Measurements from ENCODE around the gene ZNF366. TPM values are rescaled to one million over a fixed set of nuclear protein-coding genes. Genes with fewer than 3 reads are reported as not detected.
A peak's percentile ranks its signal among the peaks of the same experiment; 100 is the strongest.

Gene ZNF366
- 0.12 and 0.25 TPM in 2 replicates for total RNA-seq (2014; rRNA removed; shearing (Covaris generic))

GRCh38 chr5:72507231-72507906 is at the start of gene ZNF366:
Gene ZNF366, minus strand, starts transcription at chr5:72507410. Its CDS starts 45,914 bp downstream, at chr5:72461496.
- Histone ChIP-seq H3K27me3 (no peaks in the 10 kb centered on the region), H3K36me3 (no peaks in the 10 kb centered on the region), H3K4me3 (no peak within 1 kb of the TSS), H3K27ac (no peak within 1 kb of the TSS), H3K9me3 (replicated peaks) (0 out of 2 replicates have a peak, but pooled peaks cover 6% of the 10 kb centered on the region), H3K4me1 (peaks cover 12% of the 10 kb centered on the region; the same call in 1 of the 2 replicates)
- no peak for DNase-seq

- peak; percentile 95 to 96 for DNase-seq
- Histone ChIP-seq H3K27me3 (no peaks in the 10 kb centered on the region), H3K4me1 (peaks cover 34% of the 10 kb centered on the region), H3K9me3 (replicated peaks) (no peaks in the 10 kb centered on the region), H3K27ac (peak overlapping the region; percentile 79), H3K36me3 (no peaks in the 10 kb centered on the region), H3K4me3 (peak overlapping the region; percentile 55)
These were observed 49.3 kb upstream of the ZNF366 start for GRCh38 chr5:72556351-72557166.

- peak; percentile 65 to 74 for DNase-seq
- no peaks in the 10 kb centered on the region for H3K9me3 ChIP-seq (replicated peaks)
- peaks cover 34% of the 10 kb centered on the region for H3K4me1 ChIP-seq
- peak overlapping the region; percentile 79 for H3K27ac ChIP-seq
- H3K36me3 ChIP-seq: no peaks in the 10 kb centered on the region
- H3K27me3 ChIP-seq: no peaks in the 10 kb centered on the region
- peak overlapping the region; percentile 55 for H3K4me3 ChIP-seq
These were observed 48.7 kb upstream of the ZNF366 start for GRCh38 chr5:72555871-72556270.

GRCh38 chr5:72554897-72555296 is 47.7 kb upstream of the ZNF366 start:
- DNase-seq: no peak
- Histone ChIP-seq H3K9me3 (replicated peaks) (no peaks in the 10 kb centered on the region), H3K27me3 (no peaks in the 10 kb centered on the region), H3K27ac (no peak overlapping the region), H3K4me3 (no peak overlapping the region), H3K36me3 (no peaks in the 10 kb centered on the region), H3K4me1 (peaks cover 34% of the 10 kb centered on the region)

- Histone ChIP-seq H3K4me1 (peaks cover 25% of the 10 kb centered on the region), H3K9me3 (replicated peaks) (peaks cover 7% of the 10 kb centered on the region; the same call in 1 of the 2 replicates), H3K36me3 (no peaks in the 10 kb centered on the region), H3K4me3 (no peak overlapping the region), H3K27ac (peak overlapping the region; percentile 28), H3K27me3 (no peaks in the 10 kb centered on the region)
- peak; percentile 77 to 87 for DNase-seq
These were observed 44.9 kb upstream of the ZNF366 start for GRCh38 chr5:72552041-72552557.

- H3K4me1 ChIP-seq: peaks cover 22% of the 10 kb centered on the region
- peaks cover 12% of the 10 kb centered on the region for H3K9me3 ChIP-seq (replicated peaks)
- H3K4me3 ChIP-seq: no peak overlapping the region
- no peak for DNase-seq
- H3K27me3 ChIP-seq: no peaks in the 10 kb centered on the region
- no peaks in the 10 kb centered on the region for H3K36me3 ChIP-seq
- H3K27ac ChIP-seq: no peak overlapping the region
These were observed 43.4 kb upstream of the ZNF366 start for GRCh38 chr5:72550595-72550994.

- no peak overlapping the region for H3K27ac ChIP-seq
- no peak overlapping the region for H3K4me3 ChIP-seq
- no peaks in the 10 kb centered on the region for H3K36me3 ChIP-seq
- peaks cover 10% of the 10 kb centered on the region for H3K4me1 ChIP-seq
- no peak for DNase-seq
- H3K9me3 ChIP-seq (replicated peaks): peaks cover 17% of the 10 kb centered on the region
- H3K27me3 ChIP-seq: no peaks in the 10 kb centered on the region
These were observed 36.6 kb upstream of the ZNF366 start for GRCh38 chr5:72543811-72544210.

GRCh38 chr5:72543365-72543764 is 36.2 kb upstream of the ZNF366 start:
- no peak for DNase-seq
- H3K9me3 ChIP-seq (replicated peaks): peaks cover 17% of the 10 kb centered on the region
- no peak overlapping the region for H3K4me3 ChIP-seq
- no peaks in the 10 kb centered on the region for H3K27me3 ChIP-seq
- H3K4me1 ChIP-seq: peaks cover 13% of the 10 kb centered on the region
- H3K27ac ChIP-seq: no peak overlapping the region
- no peaks in the 10 kb centered on the region for H3K36me3 ChIP-seq

- DNase-seq: no peak
- no peaks in the 10 kb centered on the region for H3K27me3 ChIP-seq
- H3K4me3 ChIP-seq: no peak overlapping the region
- peaks cover 13% of the 10 kb centered on the region for H3K9me3 ChIP-seq (replicated peaks)
- H3K36me3 ChIP-seq: no peaks in the 10 kb centered on the region
- peaks cover 16% of the 10 kb centered on the region for H3K4me1 ChIP-seq
- no peak overlapping the region for H3K27ac ChIP-seq
These were observed 35.5 kb upstream of the ZNF366 start for GRCh38 chr5:72542695-72543094.

- Histone ChIP-seq H3K27me3 (no peaks in the 10 kb centered on the region), H3K27ac (no peak overlapping the region), H3K9me3 (replicated peaks) (peaks cover 9% of the 10 kb centered on the region), H3K4me3 (no peak overlapping the region), H3K4me1 (peaks cover 26% of the 10 kb centered on the region), H3K36me3 (no peaks in the 10 kb centered on the region)
- no peak for DNase-seq
These were observed 34.5 kb upstream of the ZNF366 start for GRCh38 chr5:72541501-72542225.

- H3K27me3 ChIP-seq: no peaks in the 10 kb centered on the region
- H3K36me3 ChIP-seq: no peaks in the 10 kb centered on the region
- H3K27ac ChIP-seq: no peak overlapping the region
- H3K4me1 ChIP-seq: peaks cover 30% of the 10 kb centered on the region
- no peak overlapping the region for H3K4me3 ChIP-seq
- peaks cover 8% of the 10 kb centered on the region for H3K9me3 ChIP-seq (replicated peaks)
- no peak for DNase-seq
These were observed 33.7 kb upstream of the ZNF366 start for GRCh38 chr5:72540759-72541438.

GRCh38 chr5:72539726-72540125 is 32.5 kb upstream of the ZNF366 start:
- no peaks in the 10 kb centered on the region for H3K36me3 ChIP-seq
- H3K4me3 ChIP-seq: no peak overlapping the region
- H3K4me1 ChIP-seq: peaks cover 30% of the 10 kb centered on the region
- no peak overlapping the region for H3K27ac ChIP-seq
- no peaks in the 10 kb centered on the region for H3K27me3 ChIP-seq
- DNase-seq: no peak
- no peaks in the 10 kb centered on the region for H3K9me3 ChIP-seq (replicated peaks)

- H3K27me3 ChIP-seq: no peaks in the 10 kb centered on the region
- H3K36me3 ChIP-seq: no peaks in the 10 kb centered on the region
- H3K27ac ChIP-seq: no peak overlapping the region
- peaks cover 30% of the 10 kb centered on the region for H3K4me1 ChIP-seq
- H3K9me3 ChIP-seq (replicated peaks): no peaks in the 10 kb centered on the region
- DNase-seq: no peak
- H3K4me3 ChIP-seq: no peak overlapping the region
These were observed 31.8 kb upstream of the ZNF366 start for GRCh38 chr5:72539038-72539437.

GRCh38 chr5:72537166-72537565 is 30.0 kb upstream of the ZNF366 start:
- Histone ChIP-seq H3K27ac (peak overlapping the region; percentile 19; the same call in 1 of the 2 replicates), H3K4me1 (peaks cover 30% of the 10 kb centered on the region), H3K4me3 (no peak overlapping the region), H3K9me3 (replicated peaks) (no peaks in the 10 kb centered on the region), H3K36me3 (no peaks in the 10 kb centered on the region), H3K27me3 (no peaks in the 10 kb centered on the region)
- no peak for DNase-seq

Measured in SJCRH30 (cell line).